Measurements from ENCODE around the gene COPS3. TPM values are rescaled to one million over a fixed set of nuclear protein-coding genes. Genes with fewer than 3 reads are reported as not detected.
"Not testable (repeated sequence)": the region's sequence is repeated elsewhere in the genome, so short reads cannot be mapped to it uniquely, and the experiment has no call there.

COPS3 gene
- total RNA-seq, 1 donor from 2014 or later, result 103 TPM

DNA sequence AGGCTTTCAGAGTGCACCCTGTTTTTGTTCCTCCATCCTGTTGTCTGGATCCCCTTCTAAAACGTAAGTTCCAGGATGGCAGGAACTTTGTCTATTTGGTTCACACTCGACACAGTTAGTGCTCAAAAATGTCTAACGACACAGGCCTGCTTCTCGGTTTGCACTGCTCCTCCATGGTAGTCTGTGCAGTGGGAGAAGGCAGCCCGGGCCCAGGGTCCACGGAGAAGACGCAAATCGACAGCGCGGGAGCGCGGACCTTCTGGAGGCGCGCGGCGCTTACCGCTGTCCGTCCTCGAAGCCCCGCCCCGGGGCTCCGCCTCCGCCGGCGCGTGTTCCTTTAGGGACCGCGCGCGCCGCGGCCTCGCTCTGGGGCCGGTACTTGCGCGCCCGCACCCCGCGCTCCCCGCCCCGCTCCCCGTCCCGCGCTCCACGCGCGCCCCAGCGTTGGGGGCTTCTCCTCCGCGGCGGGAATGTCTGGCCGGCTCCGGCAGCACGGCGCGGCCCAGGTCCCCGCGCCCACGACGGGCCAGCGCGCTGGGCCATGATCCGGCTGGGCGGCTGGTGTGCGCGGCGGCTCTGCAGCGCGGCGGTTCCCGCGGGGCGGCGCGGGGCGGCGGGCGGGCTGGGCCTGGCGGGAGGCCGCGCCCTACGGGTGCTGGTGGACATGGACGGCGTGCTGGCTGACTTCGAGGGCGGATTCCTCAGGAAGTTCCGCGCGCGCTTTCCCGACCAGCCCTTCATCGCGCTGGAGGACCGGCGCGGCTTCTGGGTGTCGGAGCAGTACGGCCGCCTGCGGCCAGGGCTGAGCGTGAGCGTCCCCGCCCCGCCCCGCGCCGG lies 22.2 kb upstream of the COPS3 start, which contains the start of gene NT5M:
Gene NT5M, plus strand, starts transcription at position 364 of the 837 bp plus-strand sequence. Its CDS starts 178 bp downstream, at position 542.
- DNase-seq (ENCODE audit: low read depth, low spot score), result peak; percentile 17

DNA sequence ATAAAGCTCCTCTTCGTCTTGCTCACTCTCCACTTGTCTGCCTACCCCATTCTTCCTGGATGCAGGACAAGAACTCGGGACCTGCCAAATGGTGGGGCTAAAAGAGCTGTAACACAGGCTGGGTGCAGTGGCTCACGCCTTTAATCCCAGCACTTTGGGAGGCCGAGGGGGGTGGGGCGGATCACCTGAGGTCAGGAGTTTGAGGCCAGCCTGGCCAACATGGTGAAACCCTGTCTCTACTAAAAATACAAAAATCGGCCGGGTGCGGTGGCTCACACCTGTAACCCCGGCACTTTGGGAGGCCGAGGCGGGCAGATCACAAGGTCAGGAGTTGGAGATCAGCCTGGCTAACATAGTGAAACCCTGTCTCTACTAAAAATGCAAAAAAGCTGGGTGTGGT lies 20.6 kb upstream of the COPS3 start:
- not testable (repeated sequence) for DNase-seq (ENCODE audit: low read depth, low spot score)

DNA sequence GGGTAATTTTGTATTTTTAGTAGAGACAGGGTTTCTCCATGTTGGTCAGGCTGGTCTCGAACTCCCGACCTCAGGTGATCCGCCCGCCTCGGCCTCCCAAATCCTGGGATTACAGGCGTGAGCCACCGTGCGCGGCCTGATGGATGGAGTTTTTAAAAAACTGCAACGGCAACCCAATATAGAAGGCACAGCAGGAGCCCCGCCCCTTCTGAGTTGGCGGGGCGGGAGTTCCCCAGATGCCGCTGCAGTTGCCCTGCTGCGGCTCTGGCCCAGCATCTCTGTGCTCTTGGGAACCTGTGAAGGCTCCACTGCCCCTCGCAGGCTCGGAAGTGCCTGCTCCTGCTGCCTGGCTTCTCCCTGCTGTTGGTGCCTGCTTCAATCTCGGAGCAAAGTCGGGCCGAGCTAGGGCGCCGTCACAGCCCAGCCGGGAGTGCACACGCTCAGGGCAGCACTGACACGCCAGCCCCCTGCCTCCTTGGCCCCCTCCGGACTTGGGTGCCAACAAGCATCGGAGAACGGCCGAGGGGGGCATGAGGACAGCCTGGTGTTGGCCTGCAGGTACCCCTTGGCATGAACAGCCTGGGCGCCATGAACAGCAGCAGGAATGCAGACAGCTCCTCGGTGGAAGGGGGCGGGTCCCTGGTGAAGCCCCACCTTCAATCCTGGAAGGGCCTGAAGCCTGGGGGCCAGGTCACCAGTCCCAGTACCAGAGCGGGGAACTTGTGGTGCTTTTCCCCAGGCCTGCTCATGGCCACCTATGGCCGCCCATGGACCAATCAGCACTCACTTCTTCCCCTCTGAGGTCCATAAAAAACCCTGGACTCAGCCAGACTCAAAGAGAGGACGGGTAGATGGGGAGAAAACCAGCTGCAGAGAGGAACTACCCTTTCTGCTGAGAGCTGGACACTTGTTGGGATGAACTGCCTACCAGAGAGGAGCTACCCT lies 19.9 kb upstream of the COPS3 start:
- no peak for DNase-seq (ENCODE audit: low read depth, low spot score)

DNA sequence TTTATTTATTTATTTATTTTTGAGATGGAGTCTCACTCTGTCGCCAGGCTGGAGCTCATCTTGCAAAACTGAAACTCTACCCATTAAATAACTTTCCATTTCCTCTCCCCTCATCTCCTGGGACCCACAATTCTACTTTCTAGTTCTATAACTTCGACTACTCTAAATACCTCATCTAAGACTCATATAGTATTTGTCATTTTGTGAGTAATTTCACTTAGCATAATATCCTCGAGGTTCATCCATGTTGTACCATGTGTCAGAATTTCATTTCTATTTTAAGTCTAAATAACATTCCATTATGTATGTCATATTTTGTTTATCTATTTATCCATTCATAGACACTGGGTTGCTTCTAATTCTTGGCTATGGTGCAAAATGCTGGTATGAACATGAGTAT lies 17.1 kb upstream of the COPS3 start:
- no peak for DNase-seq (ENCODE audit: low read depth, low spot score)

DNA sequence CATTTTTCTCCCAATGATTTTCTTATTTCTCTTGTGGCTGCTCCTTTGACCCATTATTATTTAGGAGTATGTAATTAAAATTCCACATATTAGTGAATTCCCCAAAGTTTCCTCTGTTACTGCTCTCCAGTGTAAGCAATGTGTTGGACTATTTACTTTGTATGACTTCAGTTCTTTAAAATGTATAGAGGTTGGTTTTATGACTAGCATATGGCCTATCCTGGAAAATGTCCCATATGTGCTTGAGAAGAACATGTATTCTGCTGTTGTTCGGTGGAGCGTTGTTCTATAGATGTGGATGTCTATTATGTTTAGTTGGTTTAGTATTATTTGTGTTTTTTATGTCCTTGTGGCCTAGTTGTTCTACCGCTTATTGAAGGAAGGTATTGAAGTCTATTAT lies 16.2 kb upstream of the COPS3 start:
- no peak for DNase-seq (ENCODE audit: low read depth, low spot score)

DNA sequence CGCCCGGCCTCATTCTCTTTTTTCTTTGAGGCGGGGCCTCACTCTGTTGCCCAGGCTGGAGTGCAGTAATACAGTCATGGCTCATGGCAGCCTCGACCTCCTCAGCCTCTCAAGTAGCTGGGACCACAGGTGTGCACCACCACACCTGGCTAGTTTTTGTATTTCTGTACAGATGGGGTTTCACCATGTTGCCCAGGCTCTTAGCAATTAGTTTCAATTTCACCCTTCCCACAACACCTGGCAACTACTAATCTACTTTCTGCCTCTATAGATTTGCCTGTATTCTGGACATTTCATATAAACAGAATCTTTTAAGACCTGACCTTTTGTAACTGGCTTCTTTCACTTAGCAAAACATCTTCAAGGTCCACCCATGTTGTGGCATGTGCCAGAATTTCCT lies 14.1 kb upstream of the COPS3 start:
- DNase-seq (ENCODE audit: low read depth, low spot score), result no peak

DNA sequence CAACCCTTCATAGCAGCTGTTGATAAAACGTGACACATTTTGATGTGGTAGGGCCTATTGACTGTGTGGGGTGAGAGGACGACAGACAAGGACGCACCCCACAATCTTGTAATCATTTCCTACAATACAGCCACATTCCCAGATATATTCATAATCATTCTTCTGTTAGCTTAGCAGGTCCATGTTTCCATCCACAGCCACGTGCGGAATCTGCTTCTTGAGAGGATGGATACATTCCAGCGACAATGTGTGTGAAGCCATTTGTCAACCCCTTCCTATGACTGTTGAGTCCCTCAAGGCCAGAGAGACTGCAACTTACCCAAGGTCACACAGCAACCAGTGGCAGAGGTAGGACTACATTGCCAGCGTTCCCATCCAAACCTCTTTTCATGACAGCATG lies 8.7 kb upstream of the COPS3 start:
- no peak for DNase-seq (ENCODE audit: low read depth, low spot score)

DNA sequence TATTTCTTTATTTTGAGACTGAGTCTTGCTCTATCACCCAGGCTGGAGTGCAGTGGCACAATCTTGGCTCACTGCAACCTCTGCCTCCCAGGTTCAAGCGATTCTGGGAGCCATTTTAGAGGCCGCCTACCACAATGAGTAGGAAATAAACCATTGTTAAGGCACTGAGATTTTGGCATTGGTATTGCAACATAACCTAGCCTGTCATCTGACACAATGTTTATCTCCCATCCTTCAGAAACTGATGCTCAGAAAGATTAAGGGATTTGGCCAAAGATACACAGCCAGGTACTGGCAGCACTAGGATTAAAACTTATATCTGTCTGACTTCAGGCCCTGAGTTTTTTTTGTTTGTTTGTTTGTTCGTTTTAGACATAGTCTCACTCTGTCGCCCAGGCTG lies 8.0 kb upstream of the COPS3 start:
- DNase-seq (ENCODE audit: low read depth, low spot score), result no peak

DNA sequence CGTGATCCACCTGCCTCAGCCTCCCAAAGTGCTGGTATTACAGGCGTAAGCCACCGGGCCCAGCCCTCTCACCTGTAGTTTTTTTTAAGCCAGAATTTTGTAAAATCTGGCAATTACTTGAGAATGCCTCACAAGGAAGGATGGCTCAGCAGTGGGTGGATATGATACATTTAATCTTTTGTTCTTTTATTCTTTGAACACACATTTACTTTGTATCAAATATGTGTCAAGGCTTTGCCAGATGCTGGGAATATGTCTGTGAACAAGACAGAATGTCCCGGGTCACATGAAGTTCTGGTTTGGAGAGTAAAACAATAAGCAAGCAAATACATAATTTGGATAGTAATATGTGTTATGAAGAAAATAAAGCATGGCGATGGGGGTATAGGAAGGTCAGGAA lies 4.9 kb upstream of the COPS3 start:
- DNase-seq (ENCODE audit: low read depth, low spot score), result no peak

DNA sequence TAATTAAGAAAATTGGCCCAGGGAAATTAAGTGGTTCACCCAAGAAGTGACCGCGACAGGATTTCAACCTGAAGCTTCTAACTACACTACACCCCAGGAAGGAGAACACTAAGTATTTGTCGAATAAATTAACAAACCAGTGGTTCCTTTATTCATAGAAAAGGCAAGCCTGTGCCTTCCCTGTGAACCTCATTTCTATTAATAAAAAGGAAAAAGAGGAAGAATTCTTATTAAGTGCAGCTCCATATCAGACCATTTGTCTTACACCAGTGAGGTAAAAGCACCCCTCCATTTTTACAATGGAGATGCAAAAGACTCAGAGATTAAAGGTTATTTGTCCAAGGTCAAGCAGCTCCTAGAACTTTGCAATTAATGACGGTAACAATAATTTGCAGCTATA lies 1.7 kb downstream of the COPS3 start:
- DNase-seq (ENCODE audit: low read depth, low spot score), result no peak

DNA sequence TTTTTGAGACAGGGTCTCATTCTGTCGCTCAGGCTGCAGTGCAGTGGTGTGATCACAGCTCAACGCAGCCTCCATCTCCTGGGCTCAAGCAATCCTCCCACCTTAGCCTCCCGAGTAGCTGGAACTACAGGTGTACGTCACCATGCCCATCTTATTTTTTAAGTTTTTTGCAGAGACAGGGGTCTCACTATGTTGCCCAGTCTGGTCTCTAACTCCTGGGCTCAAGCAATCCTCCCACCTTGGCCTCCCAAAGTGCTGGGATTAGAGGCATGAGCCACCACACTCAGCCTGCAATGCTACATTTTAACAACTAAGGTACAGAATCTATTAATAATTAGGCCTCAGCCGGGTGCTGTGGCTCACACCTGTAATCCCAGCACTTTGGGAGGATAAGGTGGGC lies 3.6 kb downstream of the COPS3 start:
- not testable (repeated sequence) for DNase-seq (ENCODE audit: low read depth, low spot score)

DNA sequence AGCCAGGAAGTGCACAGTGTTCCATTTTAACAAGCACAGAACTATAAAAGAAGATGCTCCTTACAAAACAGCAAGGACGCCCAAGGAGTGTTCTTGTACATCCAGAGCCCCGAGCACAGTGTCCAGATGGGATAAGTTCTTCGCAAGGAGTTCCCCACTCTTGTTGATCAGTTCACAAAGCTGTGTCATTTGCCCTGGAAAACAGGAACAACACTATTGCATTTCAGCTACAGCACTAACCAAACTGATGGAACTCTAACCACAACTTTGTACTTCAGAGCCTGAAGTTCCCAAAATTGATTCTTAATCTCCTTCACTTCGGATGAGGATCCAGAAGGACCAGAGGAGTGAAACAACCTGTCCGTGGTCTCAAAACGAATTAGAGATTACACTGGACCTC lies 5.1 kb downstream of the COPS3 start:
- no peak for DNase-seq (ENCODE audit: low read depth, low spot score)

DNA sequence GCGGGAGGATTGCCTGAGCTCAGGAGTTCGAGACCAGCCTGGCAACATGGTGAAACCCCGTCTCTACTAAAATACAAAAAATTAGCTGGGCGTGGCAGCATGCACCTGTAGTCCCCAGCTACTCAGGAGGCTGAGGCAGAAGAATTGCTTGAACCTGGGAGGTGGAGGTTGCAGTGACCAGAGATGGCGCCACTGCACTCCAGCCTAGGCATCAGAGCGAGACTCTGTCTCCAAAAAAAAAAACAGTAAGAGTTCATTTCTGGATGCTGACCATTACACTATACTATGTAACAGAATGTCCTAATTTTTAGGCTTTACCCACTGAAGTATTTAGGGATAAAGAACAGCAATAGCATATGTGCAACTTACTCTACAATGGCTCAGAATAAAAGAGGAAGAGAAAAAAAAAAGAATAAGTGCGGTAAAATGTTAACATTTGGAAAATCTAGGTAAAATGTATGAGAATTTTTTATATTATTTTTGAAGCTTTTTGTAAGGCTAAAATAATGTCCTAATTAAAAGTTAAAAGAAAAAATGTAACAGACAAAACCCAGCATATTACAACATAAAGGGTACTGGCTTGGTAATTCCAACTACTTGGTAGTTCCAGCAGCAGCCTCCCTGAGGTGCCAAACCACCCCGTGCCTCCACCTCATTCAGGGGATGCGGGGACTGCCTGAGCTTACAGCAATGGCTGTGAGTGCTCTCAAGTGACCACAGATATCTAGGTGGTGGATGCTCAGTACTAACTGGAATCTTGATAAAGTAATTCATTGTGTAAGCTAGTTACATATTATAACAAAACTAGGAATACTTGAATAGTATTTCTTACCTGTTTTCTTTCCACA lies 10.9 kb downstream of the COPS3 start:
- no peak for DNase-seq (ENCODE audit: low read depth, low spot score)

DNA sequence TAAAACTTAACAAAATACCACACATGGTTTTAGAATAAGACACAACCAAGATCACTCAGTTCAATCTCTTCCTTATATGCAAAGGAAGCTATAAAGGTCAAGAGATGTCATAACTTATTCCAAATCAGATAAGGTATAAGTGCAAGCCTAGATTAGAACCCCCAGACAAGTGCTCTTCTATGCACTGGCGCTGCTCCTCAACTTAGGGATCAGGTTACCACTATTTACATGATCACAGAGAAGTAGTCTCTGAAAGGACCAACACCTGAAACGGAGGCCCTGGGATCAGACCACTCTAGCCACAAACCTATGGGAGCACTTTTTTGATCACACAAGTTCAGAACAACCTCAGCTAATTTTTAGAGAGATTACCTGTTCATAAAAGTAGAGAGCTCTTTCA lies 16.6 kb downstream of the COPS3 start:
- DNase-seq (ENCODE audit: low read depth, low spot score), result no peak

DNA sequence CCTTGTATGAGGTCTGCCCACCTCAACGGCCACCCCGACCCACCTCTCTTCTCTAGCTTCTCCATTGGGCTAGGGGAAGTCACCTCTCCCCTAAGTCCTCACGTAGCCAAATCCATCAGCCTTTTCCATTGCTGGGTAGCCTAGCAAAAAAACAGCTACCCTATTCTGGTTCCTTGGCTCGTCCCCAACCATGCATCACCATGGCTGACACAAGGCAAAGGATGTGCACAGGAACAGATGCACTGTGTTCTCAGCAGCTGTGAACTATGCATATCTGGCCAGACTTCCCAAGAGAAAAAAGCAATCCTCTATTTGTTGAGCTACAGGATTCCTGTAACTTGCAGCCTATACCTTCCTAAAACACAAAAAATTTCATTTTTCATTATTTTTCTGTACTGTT lies 22.0 kb downstream of the COPS3 start:
- no peak for DNase-seq (ENCODE audit: low read depth, low spot score)

DNA sequence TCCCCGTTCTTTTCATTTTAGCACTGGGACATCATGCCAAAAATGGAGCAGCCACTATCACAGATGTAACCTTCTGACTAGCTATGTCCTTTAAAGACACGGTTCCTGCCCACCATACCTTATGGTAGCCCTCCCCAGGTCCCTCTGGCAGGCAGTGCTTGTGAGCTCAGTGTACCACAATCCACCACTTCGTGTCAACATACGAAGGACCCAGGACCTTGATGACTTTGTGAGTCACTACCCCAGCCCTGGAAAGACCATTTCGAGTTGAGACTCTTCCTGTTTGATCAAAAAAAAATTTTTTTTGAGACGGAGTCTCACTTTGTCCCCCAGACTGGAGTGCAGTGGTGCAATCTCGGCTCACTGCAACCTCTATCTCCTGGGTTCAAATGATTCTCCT lies 23.0 kb downstream of the COPS3 start:
- no peak for DNase-seq (ENCODE audit: low read depth, low spot score)

DNA sequence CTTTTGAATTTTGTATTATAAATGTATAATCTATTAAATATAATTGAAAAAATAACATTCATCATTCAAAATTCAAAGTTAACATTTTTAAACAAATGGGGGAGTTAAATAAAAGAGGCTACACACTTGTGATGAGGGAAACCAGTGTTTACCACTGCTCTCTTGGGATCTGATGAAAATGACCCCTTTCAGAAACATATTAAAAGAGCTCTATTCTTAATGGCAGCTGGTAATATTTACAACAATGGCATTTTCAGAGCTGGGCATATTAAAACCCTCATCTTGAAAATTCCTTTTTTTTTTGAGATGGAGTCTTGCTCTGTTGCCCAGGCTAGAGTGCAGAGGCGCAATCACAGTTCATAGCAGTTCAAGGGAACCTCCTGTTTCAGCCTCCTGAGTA lies 24.7 kb downstream of the COPS3 start:
- no peak for DNase-seq (ENCODE audit: low read depth, low spot score)

DNA sequence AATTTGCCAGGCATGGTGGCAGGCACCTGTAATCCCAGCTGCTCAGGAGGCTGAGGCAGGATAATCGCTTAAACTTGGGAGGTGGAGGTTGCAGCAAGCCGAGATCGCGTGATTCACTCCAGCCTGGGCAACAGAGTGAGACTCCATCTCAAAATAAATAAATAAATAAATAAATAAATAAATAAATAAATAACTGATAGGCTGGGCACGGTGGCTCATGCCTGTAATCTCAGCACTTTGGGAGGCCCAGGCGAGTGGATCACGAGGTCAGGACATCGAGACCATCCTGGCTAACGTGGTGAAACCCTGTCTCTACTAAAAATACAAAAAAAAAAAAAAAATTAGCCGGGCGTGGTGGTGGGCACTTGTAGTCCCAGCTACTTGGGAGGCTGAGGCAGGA lies 25.4 kb downstream of the COPS3 start:
- not testable (repeated sequence) for DNase-seq (ENCODE audit: low read depth, low spot score)

DNA sequence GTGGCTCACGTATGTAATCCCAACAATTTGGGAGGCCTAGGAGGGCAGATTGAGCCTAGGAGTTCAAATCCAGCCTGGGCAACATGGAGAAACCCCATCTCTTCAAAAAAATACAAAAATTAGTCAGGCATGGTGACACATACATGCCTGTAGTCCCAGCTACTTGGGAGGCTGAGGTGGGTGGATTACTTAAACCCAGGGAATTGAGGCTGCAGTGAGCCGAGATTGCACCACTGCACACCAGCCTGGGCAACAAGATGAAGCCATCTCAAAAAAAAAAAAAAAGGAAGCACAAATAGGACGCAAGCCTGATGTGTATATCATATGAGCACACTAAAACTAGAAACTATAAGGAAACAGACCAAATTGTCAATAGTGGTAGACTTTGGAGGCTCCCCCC lies 27.0 kb downstream of the COPS3 start:
- no peak for DNase-seq (ENCODE audit: low read depth, low spot score)

DNA sequence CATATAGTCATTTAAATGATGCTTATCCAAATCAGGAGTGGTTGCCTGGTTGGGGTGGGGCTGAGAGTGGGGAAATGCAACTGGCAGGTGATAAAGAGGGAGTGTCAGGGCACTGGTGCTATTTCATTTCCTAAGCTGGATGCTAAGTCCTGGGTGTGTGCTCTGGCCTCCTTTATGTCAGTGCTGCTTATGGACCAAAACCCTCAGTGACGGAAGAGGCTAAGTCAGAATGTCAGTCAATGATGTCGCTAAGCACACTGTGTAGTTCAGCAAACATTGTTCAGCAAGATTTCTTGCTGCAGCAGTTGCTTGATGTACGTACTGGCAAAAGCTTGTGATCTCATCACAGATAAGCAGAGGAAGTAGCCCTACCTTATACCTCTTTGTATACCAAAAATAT lies 27.6 kb downstream of the COPS3 start:
- DNase-seq (ENCODE audit: low read depth, low spot score), result no peak

DNA sequence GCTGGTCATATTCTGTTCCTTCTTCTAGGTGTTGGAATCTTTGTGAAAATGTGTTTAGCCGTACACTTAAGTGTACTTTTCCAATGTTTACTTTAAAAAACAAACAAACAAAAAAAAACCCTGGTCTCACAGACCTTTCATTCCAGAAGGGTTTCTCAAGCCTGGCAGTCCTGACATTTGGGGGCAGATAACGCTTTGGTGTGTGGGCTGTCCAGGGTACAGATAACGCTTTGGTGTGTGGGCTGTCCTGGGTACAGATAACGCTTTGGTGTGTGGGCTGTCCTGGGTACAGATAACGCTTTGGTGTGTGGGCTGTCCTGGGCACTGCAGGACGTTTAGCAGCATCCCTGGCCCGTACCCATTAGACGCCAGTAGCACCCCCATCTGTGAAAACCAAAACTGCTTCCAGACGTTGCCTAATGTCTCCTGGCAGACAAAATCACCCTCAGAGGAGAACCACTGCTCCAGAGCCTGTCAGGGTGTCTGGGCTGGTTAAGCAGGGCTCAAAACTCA lies 28.8 kb downstream of the COPS3 start:
- DNase-seq (ENCODE audit: low read depth, low spot score), result no peak
